GM12872 (cell line): Measurements from ENCODE around the gene SIRT6.

ENCODE experiments used
- TF ChIP-seq, protein P1 (sequence below): IDR thresholded peaks from 3 replicates; pipeline ENCODE4 v1.5.1; 2011; ENCODE audit warnings: low read depth, mild to moderate bottlenecking, low read length, moderate library complexity; ENCODE audit not compliant: insufficient read depth

Gene SIRT6

GRCh38 chr19:4183967-4184717 is 1.8 kb upstream of the SIRT6 start:
- TF ChIP-seq, protein P1, sequence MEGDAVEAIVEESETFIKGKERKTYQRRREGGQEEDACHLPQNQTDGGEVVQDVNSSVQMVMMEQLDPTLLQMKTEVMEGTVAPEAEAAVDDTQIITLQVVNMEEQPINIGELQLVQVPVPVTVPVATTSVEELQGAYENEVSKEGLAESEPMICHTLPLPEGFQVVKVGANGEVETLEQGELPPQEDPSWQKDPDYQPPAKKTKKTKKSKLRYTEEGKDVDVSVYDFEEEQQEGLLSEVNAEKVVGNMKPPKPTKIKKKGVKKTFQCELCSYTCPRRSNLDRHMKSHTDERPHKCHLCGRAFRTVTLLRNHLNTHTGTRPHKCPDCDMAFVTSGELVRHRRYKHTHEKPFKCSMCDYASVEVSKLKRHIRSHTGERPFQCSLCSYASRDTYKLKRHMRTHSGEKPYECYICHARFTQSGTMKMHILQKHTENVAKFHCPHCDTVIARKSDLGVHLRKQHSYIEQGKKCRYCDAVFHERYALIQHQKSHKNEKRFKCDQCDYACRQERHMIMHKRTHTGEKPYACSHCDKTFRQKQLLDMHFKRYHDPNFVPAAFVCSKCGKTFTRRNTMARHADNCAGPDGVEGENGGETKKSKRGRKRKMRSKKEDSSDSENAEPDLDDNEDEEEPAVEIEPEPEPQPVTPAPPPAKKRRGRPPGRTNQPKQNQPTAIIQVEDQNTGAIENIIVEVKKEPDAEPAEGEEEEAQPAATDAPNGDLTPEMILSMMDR = no peak

DNA sequence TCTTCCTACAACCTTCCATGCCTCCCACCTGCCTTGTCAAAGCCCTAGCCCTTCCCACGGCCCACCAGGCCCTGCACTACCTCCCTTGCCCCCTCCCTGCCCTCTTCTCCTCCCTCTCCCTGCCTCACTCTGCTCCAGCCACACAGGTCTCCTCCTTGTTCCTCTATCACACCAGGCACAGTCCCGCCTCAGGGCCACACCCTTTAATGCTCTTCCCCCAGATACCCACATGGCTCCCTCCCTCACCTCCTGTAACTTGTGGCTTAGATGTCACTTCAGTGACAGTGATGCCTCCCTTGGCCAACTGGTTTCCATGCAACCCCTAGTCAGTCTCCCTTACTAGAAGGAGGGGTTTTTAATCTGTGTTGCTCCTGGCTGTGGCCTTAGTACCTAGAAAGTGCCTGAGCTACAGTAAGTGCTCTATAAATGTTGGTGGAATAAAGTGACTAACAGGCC is 1.3 kb downstream of the SIRT6 start:
- TF ChIP-seq, protein P1 = no peak

DNA sequence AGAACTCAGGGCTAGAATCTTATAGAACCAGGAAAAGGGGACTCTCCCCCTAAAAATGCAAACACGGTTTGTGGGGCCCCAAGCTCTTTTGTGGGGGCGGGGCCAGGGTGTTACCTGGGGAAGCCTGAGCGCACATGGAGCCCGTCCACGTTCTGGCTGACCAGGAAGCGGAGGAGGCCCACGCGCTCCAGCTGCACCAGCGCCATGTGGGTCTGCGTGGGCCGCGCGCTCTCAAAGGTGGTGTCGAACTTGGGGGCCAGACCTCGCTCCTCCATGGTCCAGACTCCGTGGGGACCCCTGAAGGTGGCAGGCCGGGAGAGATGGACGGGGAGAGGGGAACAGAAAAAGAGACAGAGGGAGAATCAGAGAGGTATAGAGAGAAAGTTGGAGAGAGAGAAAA is 3.4 kb downstream of the SIRT6 start:
- TF ChIP-seq, protein P1 = no peak

- TF ChIP-seq, protein P1 = no peak
Measured at GRCh38 chr19:4177146-4177545, 5.2 kb downstream of the SIRT6 start.

GRCh38 chr19:4175669-4175931 is 6.8 kb downstream of the SIRT6 start:
- TF ChIP-seq, protein P1 = no peak

DNA sequence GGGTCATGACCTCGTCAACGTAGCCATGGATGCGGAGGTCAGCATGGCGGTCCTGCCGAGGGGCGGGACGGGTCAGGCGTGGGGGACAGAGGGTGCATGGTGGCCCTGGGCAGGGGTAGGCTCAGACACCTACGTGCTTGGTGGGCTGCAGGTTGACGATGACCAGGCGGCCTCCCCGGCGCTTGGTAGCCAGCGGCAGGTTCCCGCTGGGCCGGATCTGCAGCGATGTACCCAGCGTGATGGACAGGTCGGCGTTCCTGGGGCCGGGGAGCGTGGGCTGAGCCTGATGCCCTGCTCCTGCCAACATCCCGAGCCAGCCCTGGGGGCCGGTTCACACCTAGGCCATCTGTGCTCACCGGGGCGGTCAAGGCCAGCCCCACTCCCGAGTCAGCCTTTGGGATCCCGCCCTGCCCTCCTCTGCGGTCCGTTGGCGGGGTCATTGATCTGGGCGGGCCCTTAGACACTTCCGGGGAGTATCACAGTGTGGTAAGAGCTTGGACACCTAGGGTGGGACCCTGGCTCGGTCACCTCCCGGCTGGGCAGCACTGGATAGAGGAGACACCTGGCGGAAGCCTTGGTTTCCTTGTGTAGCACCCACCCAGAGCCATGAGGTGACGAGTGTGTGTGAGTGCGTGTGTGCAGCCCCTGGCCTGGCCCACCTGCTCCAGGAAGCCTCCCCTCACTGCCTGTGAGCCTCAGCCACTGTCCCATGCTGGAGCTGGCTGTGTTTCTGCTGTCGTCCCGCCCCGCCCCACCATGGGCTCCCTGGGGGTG is 7.3 kb downstream of the SIRT6 start:
- TF ChIP-seq, protein P1 = no peak

- TF ChIP-seq, protein P1 = no peak
Measured at GRCh38 chr19:4174213-4174894, 8.0 kb downstream of the SIRT6 start.
